Erythroblast (primary cell): ENCODE results near the gene MMRN1.

Experiments
- GATA1 ChIP-seq: IDR thresholded peaks from 2 replicates; pipeline ENCODE4 v1.6.1; 2011; ENCODE audit warnings: low read depth, mild to moderate bottlenecking, control low read depth, low read length, moderate library complexity
- POLR2A ChIP-seq: IDR thresholded peaks from 2 replicates; pipeline ENCODE4 v1.6.1; 2011; ENCODE audit warnings: mild to moderate bottlenecking, low read length

GRCh38 chr4:89939546-89939945 lies 44.9 kb downstream of the MMRN1 start:
- TF ChIP-seq POLR2A (no peak), GATA1 (no peak)
